ENCODE results near the gene PPBP.

- TF ChIP-seq POLR2A (IDR thresholded peaks at IDR 0.05) (no peak), CTCF (IDR thresholded peaks at IDR 0.05 in 4 of 5, conservative IDR thresholded peaks at IDR 0.05 in 1 of 5) (no peak)
Observed at GRCh38 chr4:74037076-74037955, 49.3 kb upstream of the PPBP start.
